Panc1 (cell line): ENCODE data around the gene BFSP1.

Source experiments
- CTCF ChIP-seq: fragments of 450-650 bp; IDR thresholded peaks from 2 replicates; pipeline ENCODE4 v1.5.1; 2017; ENCODE audit warnings: mild to moderate bottlenecking
- POLR2AphosphoS5 ChIP-seq: IDR thresholded peaks from 2 replicates; pipeline ENCODE4 v1.6.1; 2012; ENCODE audit warnings: mild to moderate bottlenecking, low read depth, low read length, moderate library complexity
- SIN3A ChIP-seq: IDR thresholded peaks from 2 replicates; pipeline ENCODE4 v1.6.1; 2012; ENCODE audit warnings: low read depth, mild to moderate bottlenecking, low read length, moderate library complexity, borderline replicate concordance; ENCODE audit not compliant: insufficient read depth

- no peak for TF ChIP-seq CTCF
- no peak for TF ChIP-seq SIN3A
- no peak for TF ChIP-seq POLR2AphosphoS5
Observed at GRCh38 chr20:17510548-17510947, 20.6 kb downstream of the BFSP1 start.
